Common myeloid progenitor, CD34-positive (primary cell): ENCODE measurements around the gene FBXL16.

ENCODE experiments used
- CTCF ChIA-PET: fragments of 350-600 bp; sonication (Branson Sonifier 250); formaldehyde crosslinking; loops from one replicate; lab custom pipeline; 2021; ENCODE audit warnings: antibody characterized with exemption; lab: Charles Lee
- POLR2A ChIA-PET: fragments of 350-600 bp; sonication (Branson Sonifier 250); formaldehyde crosslinking; loops from one replicate; lab custom pipeline; 2021; ENCODE audit warnings: antibody characterized with exemption; lab: Charles Lee
- DNase-seq, 3 donors: peaks; one replicate each; pipeline versions ENCODE4 v3.0.0 to v3.0.0-alpha.2; 2013
- H3K27ac ChIP-seq, 2 experiments: 1 replicate in 1 of 2; 2 replicates in 1 of 2; pipeline ENCODE4 v1.7.0; 2013; ENCODE audit warnings: inconsistent platforms in 2 of 2, low read length in 2 of 2, mild to moderate bottlenecking in 2 of 2, low read depth in 1 of 2, moderate library complexity in 1 of 2; ENCODE audit not compliant: severe bottlenecking in 2 of 2, insufficient read depth in 1 of 2, poor library complexity in 1 of 2
- H3K27me3 ChIP-seq, 5 experiments: replicated peaks in 2 of 5; 1 replicate in 3 of 5; 2 replicates in 2 of 5; pipeline versions ENCODE4 v1.6.1 to v1.7.0; 2013; ENCODE audit warnings: low read length in 4 of 5, mild to moderate bottlenecking in 2 of 5, moderate library complexity in 2 of 5, inconsistent platforms in 1 of 5; ENCODE audit not compliant: insufficient read depth in 5 of 5, control insufficient read depth in 4 of 5
- H3K36me3 ChIP-seq, 4 experiments: 1 replicate in 2 of 4; 2 replicates in 2 of 4; pipeline versions ENCODE4 v1.6.1 to v1.7.0; 2013; ENCODE audit warnings: low read length in 3 of 4, control low read depth in 1 of 4, mild to moderate bottlenecking in 1 of 4; ENCODE audit not compliant: control insufficient read depth in 4 of 4, insufficient read depth in 4 of 4
- H3K4me1 ChIP-seq, 4 experiments: 1 replicate in 3 of 4; 2 replicates in 1 of 4; pipeline versions ENCODE4 v1.6.1 to v1.7.1; 2013; ENCODE audit warnings: low read length in 3 of 4, mild to moderate bottlenecking in 3 of 4, control low read depth in 1 of 4, inconsistent platforms in 1 of 4, moderate library complexity in 1 of 4; ENCODE audit not compliant: control insufficient read depth in 4 of 4, insufficient read depth in 4 of 4; ENCODE audit errors: control extremely low read depth in 1 of 4
- H3K4me3 ChIP-seq, 7 experiments: 1 replicate in 4 of 7; 2 replicates in 3 of 7; pipeline versions ENCODE4 v1.5.1 to v1.7.0; 2013; ENCODE audit warnings: mild to moderate bottlenecking in 7 of 7, low read length in 6 of 7, moderate library complexity in 6 of 7, inconsistent platforms in 2 of 7, low read depth in 2 of 7, control low read depth in 1 of 7; ENCODE audit not compliant: insufficient read depth in 4 of 7, control insufficient read depth in 1 of 7; ENCODE audit errors: extremely low read depth in 1 of 7
- H3K9me3 ChIP-seq, 5 experiments: 1 replicate in 4 of 5; 2 replicates in 1 of 5; pipeline versions ENCODE4 v1.6.1 to v1.7.1; 2013; ENCODE audit warnings: low read length in 4 of 5, mild to moderate bottlenecking in 2 of 5, inconsistent platforms in 1 of 5, low read depth in 1 of 5, moderate library complexity in 1 of 5; ENCODE audit not compliant: control insufficient read depth in 4 of 5, insufficient read depth in 2 of 5; ENCODE audit errors: control extremely low read depth in 1 of 5
- WGBS: methylation state at CpG from one replicate; pipeline ENCODE4 v1.1.5; 2013; ENCODE audit not compliant: insufficient coverage; 5-methylcytosine and 5-hydroxymethylcytosine counted together

FBXL16 gene

GRCh38 chr16:730666-731509 is 25.3 kb upstream of the FBXL16 start:
- CTCF ChIA-PET: interaction anchor here (0.8 to 3.5 kb wide), 5 partner anchors 10 to 54 kb away, joined by 3 to 14 read pairs (median 5); partner anchors contain the start of gene ANTKMT

DNA sequence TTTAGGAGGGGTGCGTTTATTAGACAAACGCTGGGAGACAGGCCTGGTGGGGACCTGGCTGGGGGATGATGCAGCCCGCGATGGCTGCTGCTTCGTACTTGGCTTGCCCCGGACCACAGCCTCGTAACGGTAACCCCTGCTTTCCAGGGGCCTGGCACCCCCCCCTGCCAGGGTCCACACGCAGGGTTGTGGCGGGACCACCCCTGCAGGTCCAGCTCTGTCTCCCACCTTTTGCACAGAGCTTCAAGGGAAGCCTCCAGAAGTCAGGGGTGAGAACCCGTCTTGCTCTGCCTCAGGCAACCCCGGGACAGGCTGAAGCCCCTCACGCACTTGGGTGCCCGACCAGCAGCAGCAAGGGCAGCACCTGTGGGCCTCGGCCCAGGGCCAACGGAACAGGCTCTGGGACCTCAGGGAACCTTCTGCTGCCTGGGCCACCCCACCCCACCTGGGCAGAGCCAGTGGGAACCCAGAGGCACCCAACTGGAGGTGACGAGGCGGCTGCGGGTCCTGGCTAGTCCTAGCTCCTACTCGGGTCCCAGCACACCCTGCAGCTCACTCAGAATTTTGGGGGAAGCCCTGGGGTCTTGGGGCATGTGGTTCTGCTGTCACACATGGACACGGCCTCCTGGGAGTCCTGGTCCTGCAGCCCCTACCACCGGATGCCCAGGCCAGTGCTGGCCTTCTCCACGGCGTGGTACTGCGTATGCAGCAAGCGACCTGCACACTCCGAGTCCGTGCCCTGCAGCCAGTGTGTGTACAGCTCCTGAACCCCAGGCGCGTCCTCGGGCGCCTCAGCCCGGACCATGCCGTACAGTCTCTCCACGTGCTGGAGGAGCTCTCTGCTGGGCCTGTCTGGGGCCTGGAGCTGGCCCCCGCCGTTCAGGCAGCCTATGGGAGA is 24.4 kb upstream of the FBXL16 start:
- CTCF ChIA-PET: interaction anchor here (0.8 to 3.5 kb wide), 4 partner anchors 9 to 55 kb away, joined by 3 to 14 read pairs (median 8); partner anchors contain the start of gene ANTKMT
- Histone ChIP-seq H3K9me3 (no peaks in the 10 kb centered on the region), H3K27ac (no peak overlapping the region), H3K27me3 (peaks cover 0 to 10% (median 0%) of the 10 kb centered on the region in 5 experiments), H3K36me3 (peaks cover 3 to 55% (median 38%) of the 10 kb centered on the region in 4 experiments), H3K4me3 (no peak overlapping the region), H3K4me1 (peaks cover 0 to 24% (median 17%) of the 10 kb centered on the region in 4 experiments)
- POLR2A ChIA-PET: interaction anchor here (0.7 kb wide), 1 partner anchor 14 kb away, joined by 3 read pairs; no protein-coding TSS in a partner anchor
- 94% methylated on average over 31 of the region's 37 CpGs for WGBS
- no peak for DNase-seq

More at GRCh38 chr16:730666-731509, 25.3 kb upstream of the FBXL16 start:
- DNase-seq: no peak
- Histone ChIP-seq H3K4me1 (peaks cover 0 to 24% (median 17%) of the 10 kb centered on the region in 4 experiments), H3K36me3 (peaks cover 3 to 63% (median 45%) of the 10 kb centered on the region in 4 experiments), H3K9me3 (no peaks in the 10 kb centered on the region), H3K4me3 (no peak overlapping the region), H3K27me3 (peaks cover 0 to 7% (median 0%) of the 10 kb centered on the region in 5 experiments), H3K27ac (no peak overlapping the region)
- POLR2A ChIA-PET: no interaction called here
- 97% methylated on average over 19 of the region's 22 CpGs for WGBS

DNA sequence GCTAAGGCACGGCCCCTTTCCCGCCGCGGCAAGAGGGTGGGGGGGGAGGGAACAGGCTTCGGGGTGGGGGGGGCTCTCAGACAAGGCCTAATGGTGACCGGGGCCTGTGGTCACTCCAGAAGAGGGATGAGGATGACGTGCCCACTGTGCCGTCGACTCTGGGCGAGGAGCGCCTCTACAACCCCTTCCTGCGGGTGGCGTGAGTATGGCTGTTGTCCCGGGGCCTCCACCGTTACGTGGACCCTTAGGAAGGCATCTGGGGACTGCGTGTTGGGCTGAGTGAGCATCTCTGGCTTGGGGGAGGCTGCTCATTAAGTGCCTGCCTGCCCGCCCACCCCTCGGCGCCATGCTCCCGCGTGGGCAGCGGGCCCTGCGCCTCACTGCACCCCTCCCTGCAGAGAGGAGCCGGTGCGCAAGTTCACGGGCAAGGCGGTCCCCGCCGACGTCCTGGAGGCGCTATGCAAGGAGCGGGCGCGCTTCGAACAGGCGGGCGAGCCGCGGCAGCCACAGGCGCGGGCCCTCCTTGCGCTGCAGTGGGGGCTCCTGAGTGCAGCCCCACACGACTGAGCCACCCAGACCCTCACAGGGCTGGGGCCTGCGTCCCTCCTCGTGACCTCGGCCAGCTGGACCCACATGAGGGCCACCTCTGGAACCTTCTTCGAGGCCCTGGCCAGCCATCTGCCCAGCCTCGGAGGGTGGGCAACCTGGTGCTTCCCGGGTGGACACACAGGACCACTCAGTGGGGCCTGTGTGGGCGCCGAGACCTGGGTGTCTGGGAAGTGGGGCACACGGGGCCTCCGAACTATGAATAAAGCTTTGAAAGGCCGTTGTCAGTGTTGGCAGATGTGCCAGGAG is 23.5 kb upstream of the FBXL16 start:
- Histone ChIP-seq H3K4me3 (peak overlapping the region in 3 of 7 experiments; percentile 66 to 83 (median 76)), H3K27me3 (peaks cover 0 to 10% (median 0%) of the 10 kb centered on the region in 5 experiments), H3K4me1 (peaks cover 0 to 24% (median 17%) of the 10 kb centered on the region in 4 experiments), H3K9me3 (no peaks in the 10 kb centered on the region), H3K36me3 (peaks cover 3 to 46% (median 31%) of the 10 kb centered on the region in 4 experiments), H3K27ac (no peak overlapping the region)
- 83% methylated on average over 51 of the region's 55 CpGs for WGBS
- CTCF ChIA-PET: interaction anchor here (1.1 to 3.5 kb wide), 3 partner anchors 15 to 56 kb away, joined by 5 to 14 read pairs (median 11); no protein-coding TSS in a partner anchor
- DNase-seq: peak in 1 of 3 donors; percentile 34
- POLR2A ChIA-PET: interaction anchor here (0.7 to 1.1 kb wide), 2 partner anchors 8 to 15 kb away, joined by 3 read pairs; no protein-coding TSS in a partner anchor

DNA sequence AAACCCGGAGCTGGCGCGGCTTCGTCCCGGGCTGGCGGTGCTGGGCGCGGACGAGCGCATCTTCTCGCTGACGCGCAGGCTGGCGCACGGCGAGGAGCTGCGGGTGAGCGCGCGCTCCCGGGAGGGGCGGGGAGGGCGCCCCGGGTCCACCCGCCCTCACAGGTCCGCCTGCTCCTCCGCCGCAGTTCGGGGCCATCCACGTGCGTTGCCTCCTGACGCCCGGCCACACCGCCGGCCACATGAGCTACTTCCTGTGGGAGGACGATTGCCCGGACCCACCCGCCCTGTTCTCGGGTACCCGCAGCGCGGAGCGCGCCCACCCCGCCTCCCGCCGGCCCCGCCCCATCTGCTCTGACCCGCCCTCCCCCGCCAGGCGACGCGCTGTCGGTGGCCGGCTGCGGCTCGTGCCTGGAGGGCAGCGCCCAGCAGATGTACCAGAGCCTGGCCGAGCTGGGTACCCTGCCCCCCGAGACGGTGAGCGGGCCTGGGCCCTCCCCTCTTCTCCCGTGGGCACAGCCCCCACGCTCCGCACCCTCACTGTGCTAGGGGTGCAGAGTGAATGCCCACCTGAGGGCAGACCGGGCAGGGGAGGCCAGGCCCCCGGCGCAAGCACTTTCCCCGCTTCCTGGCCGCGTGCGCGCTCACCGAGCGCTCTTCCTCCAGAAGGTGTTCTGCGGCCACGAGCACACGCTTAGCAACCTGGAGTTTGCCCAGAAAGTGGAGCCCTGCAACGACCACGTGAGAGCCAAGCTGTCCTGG is 22.7 kb upstream of the FBXL16 start:
- WGBS: under 1% methylated on average over 58 of the region's 80 CpGs
- DNase-seq: peak in 2 of 3 donors; percentile 56 to 68
- H3K4me3 ChIP-seq: peak overlapping the region in 6 of 7 experiments; percentile 25 to 83 (median 48)
- H3K4me1 ChIP-seq: peaks cover 0 to 24% (median 17%) of the 10 kb centered on the region in 4 experiments
- H3K27me3 ChIP-seq: peaks cover 0 to 10% (median 0%) of the 10 kb centered on the region in 5 experiments
- CTCF ChIA-PET: interaction anchor here (3.5 kb wide), 1 partner anchor 16 kb away, joined by 14 read pairs; no protein-coding TSS in a partner anchor
- H3K9me3 ChIP-seq: no peaks in the 10 kb centered on the region
- no peak overlapping the region for H3K27ac ChIP-seq
- peaks cover 3 to 38% (median 23%) of the 10 kb centered on the region in 4 experiments for H3K36me3 ChIP-seq
- POLR2A ChIA-PET: interaction anchor here (1.1 kb wide), 1 partner anchor 9 kb away, joined by 3 read pairs; no protein-coding TSS in a partner anchor

GRCh38 chr16:727291-727977 is 21.8 kb upstream of the FBXL16 start:
- peaks cover 0 to 24% (median 17%) of the 10 kb centered on the region in 4 experiments for H3K4me1 ChIP-seq
- no peaks in the 10 kb centered on the region for H3K9me3 ChIP-seq
- peaks cover 0 to 10% (median 0%) of the 10 kb centered on the region in 5 experiments for H3K27me3 ChIP-seq
- H3K27ac ChIP-seq: peak overlapping the region in 1 of 2 experiments; percentile 43
- ChIA-PET CTCF (interaction anchor here (2.1 to 3.5 kb wide), 2 partner anchors 9 to 17 kb away, joined by 5 to 14 read pairs; no protein-coding TSS in a partner anchor), POLR2A (interaction anchor here (1.6 kb wide), 1 partner anchor 13 kb away, joined by 4 read pairs; the partner anchor contains the start of gene CIAO3)
- under 1% methylated on average over 51 of the region's 61 CpGs for WGBS
- DNase-seq: peak in 1 of 3 donors; percentile 58
- H3K36me3 ChIP-seq: peaks cover 0 to 30% (median 18%) of the 10 kb centered on the region in 4 experiments
- peak overlapping the region; percentile 28 to 83 (median 68) for H3K4me3 ChIP-seq
